Measurements from ENCODE around the gene EXOC6B.
A peak's percentile ranks its signal among the peaks of the same experiment; 100 is the strongest.
"Not testable (repeated sequence)": the region's sequence is repeated elsewhere in the genome, so short reads cannot be mapped to it uniquely, and the experiment has no call there.

EXOC6B gene

GRCh38 chr2:72612614-72613160, 213.1 kb downstream of the EXOC6B start:
- no peak for DNase-seq (ENCODE audit: low read depth, low spot score)

GRCh38 chr2:72607189-72607588, 218.6 kb downstream of the EXOC6B start:
- no peak for DNase-seq (ENCODE audit: low read depth, low spot score)

GRCh38 chr2:72605836-72606442, 219.9 kb downstream of the EXOC6B start:
- DNase-seq (ENCODE audit: low read depth, low spot score) = peak; percentile 4

GRCh38 chr2:72604468-72604867, 221.4 kb downstream of the EXOC6B start:
- no peak for DNase-seq (ENCODE audit: low read depth, low spot score)

GRCh38 chr2:72603481-72603880, 222.4 kb downstream of the EXOC6B start:
- peak; percentile 7 for DNase-seq (ENCODE audit: low read depth, low spot score)

- DNase-seq (ENCODE audit: low read depth, low spot score) = no peak
Measured at GRCh38 chr2:72602711-72603110, 223.1 kb downstream of the EXOC6B start.

GRCh38 chr2:72602095-72602494, 223.7 kb downstream of the EXOC6B start:
- DNase-seq (ENCODE audit: low read depth, low spot score) = no peak

GRCh38 chr2:72583836-72584235, 242.0 kb downstream of the EXOC6B start:
- not testable (repeated sequence) for DNase-seq (ENCODE audit: low read depth, low spot score)

- DNase-seq (ENCODE audit: low read depth, low spot score) = no peak
Measured at GRCh38 chr2:72583376-72583775, 242.5 kb downstream of the EXOC6B start.

- DNase-seq (ENCODE audit: low read depth, low spot score) = no peak
Measured at GRCh38 chr2:72581560-72582181, 244.2 kb downstream of the EXOC6B start.

- peak; percentile 21 for DNase-seq (ENCODE audit: low read depth, low spot score)
Measured at GRCh38 chr2:72579591-72580180, 246.1 kb downstream of the EXOC6B start.

GRCh38 chr2:72576861-72577260, 249.0 kb downstream of the EXOC6B start:
- DNase-seq (ENCODE audit: low read depth, low spot score) = no peak

GRCh38 chr2:72576459-72576858, 249.4 kb downstream of the EXOC6B start:
- DNase-seq (ENCODE audit: low read depth, low spot score) = no peak

GRCh38 chr2:72574886-72575285, 250.9 kb downstream of the EXOC6B start:
- DNase-seq (ENCODE audit: low read depth, low spot score) = no peak

- DNase-seq (ENCODE audit: low read depth, low spot score) = no peak
Measured at GRCh38 chr2:72573232-72573631, 252.6 kb downstream of the EXOC6B start.

GRCh38 chr2:72572501-72572900, 253.3 kb downstream of the EXOC6B start:
- DNase-seq (ENCODE audit: low read depth, low spot score) = no peak

- no peak for DNase-seq (ENCODE audit: low read depth, low spot score)
Measured at GRCh38 chr2:72570413-72570812, 255.4 kb downstream of the EXOC6B start.

GRCh38 chr2:72562451-72563153, 263.2 kb downstream of the EXOC6B start:
- DNase-seq (ENCODE audit: low read depth, low spot score) = no peak

- no peak for DNase-seq (ENCODE audit: low read depth, low spot score)
Measured at GRCh38 chr2:72561621-72562318, 264.1 kb downstream of the EXOC6B start.

- no peak for DNase-seq (ENCODE audit: low read depth, low spot score)
Measured at GRCh38 chr2:72555943-72556342, 269.9 kb downstream of the EXOC6B start.

GRCh38 chr2:72555363-72555762, 270.5 kb downstream of the EXOC6B start:
- not testable (repeated sequence) for DNase-seq (ENCODE audit: low read depth, low spot score)

GRCh38 chr2:72554910-72555309, 270.9 kb downstream of the EXOC6B start:
- DNase-seq (ENCODE audit: low read depth, low spot score) = not testable (repeated sequence)
